Measurements from ENCODE around the gene TSPAN32. TPM values are rescaled to one million over a fixed set of nuclear protein-coding genes. Genes with fewer than 3 reads are reported as not detected.

TSPAN32 gene
- polyA plus RNA-seq, 1 donor: 77.1 TPM

DNA sequence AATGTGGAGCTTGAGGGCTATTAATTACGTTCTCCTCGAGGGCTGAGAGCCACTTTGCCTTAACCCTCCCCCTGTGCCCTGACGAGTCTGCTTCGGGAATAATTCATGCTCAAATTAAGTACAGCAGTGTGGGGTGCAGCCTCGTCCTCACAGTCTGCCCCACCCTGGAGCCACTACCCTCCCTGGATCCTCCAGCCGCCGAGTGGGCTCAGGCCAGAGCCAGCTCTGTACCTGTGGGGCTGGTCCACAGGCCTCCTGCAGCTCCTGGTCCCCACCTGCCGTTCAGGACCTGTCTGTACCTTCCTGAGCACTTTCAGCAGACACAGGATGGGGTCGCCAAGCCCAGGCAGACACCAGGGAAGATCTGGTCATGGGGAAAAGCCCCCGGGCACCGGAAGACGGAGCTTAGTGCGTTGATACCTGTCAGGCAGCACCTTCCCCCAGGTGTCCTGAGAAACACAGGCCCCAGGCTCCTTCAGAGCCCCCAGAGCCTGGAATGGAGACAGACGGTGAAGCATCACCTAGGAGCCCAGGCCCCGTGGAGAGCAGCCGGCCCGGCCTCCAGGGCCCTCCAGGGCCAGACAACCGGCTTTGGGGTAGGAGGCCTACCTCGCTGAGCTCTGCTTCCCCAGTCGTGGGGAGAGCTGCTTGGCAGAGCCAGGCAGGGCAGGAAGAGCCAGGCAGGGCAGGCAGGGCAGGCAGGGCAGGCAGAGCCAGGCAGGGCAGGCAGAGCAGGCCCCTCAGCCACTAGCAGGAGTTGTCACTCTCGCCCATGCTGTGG lies 9.7 kb downstream of the TSPAN32 start:
- Histone ChIP-seq H3K36me3 (ENCODE audit: control insufficient read depth, insufficient read depth, low read length) (no peaks in the 10 kb centered on the region), H3K4me1 (ENCODE audit: control insufficient read depth, insufficient read depth, low read length) (peaks cover 18% of the 10 kb centered on the region), H3K4me3 (ENCODE audit: low read length) (no peak overlapping the region), H3K27ac (ENCODE audit: low read length) (no peak overlapping the region), H3K27me3 (ENCODE audit: control insufficient read depth, insufficient read depth, low read length) (no peaks in the 10 kb centered on the region), H3K9me3 (ENCODE audit: control insufficient read depth, low read depth, low read length) (peaks cover 2% of the 10 kb centered on the region)
- 40% methylated on average over 1 of the region's 21 CpGs for WGBS (ENCODE audit: insufficient coverage, low lambda C conversion rate)
- DNase-seq: no peak

DNA sequence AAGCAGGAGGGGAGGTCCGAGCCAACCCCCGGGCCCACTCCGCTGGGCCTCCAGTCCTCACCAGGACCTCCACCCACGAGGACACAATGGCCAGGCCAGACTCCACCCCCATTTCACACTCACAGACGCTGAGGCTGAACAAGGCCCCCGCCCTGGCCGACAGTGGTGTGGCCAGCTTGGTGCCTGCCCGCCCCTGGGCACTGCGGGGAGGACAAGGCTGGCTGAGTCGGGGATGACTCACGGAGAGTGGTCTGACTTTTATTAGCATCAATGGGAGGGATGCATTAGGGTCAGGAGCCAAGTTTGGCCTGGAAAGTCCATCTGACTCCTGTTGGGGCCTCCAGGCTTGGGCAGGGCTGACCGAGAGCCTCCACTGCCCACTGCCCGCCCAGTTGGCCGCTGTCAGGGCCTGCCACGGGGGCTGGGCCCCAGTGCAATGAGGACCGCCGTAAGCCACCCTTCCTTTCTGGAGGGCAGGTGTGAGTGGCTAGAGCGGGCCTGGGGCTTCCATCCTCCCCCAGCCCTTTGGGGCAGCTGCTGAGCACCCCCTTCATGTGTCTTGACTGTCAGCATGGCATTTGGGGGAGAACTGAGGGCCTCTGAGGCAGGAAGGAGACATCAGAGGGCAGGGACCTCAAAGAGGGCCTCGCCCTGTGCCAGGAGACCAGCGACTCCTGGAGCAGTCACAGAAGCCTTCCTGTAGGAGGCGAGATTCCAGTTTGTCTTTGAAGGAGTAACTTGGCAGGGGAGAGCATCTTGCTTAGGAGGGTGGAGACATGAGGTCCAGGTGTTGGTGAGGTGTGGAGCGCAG lies 10.6 kb downstream of the TSPAN32 start:
- WGBS (ENCODE audit: insufficient coverage, low lambda C conversion rate): no CpG with 5 or more reads among the region's 22 CpGs
- H3K27ac ChIP-seq (ENCODE audit: low read length): no peak overlapping the region
- peaks cover 12% of the 10 kb centered on the region for H3K4me1 ChIP-seq (ENCODE audit: control insufficient read depth, insufficient read depth, low read length)

DNA sequence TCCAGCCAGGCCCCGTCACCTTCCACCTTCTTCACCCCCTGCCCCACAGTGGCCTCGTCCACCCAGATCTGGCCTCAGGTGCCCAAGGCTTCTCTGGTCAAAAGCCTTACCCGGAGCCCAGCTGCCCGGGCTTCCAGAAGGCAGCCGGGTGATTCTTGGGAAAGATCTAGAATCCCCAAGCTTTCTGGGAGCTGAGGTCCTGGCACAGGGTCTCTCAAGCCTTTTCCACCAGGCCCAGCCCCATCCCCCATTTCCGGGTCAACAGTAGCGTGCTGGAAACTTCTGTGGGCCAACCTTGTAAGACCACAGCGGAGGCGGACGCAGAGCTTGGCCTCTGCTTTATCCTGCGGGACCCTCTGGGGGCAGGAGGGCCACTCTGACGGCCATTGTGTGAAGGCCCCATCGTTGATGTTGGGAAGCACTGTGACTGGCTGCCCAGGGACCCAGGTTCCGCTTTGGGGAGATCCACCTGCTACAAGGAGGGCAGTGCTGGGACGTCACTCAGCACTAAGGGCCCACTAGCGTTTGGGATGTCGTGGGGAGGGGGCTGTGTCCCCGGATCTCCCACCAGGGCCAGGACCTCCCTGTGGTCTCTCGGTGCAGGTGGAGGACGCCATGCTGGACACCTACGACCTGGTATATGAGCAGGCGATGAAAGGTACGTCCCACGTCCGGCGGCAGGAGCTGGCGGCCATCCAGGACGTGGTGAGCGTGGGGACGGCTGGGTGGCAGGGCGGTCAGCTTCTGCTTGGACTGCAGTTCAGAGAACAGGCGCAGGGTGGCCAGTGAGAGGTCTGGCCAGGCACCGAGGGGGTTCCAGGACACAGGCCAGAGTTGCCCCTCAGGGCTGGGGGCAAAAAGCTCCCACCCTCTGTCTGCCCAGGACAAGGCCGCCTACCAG lies 11.5 kb downstream of the TSPAN32 start:
- H3K27me3 ChIP-seq (ENCODE audit: control insufficient read depth, insufficient read depth, low read length): no peaks in the 10 kb centered on the region
- H3K27ac ChIP-seq (ENCODE audit: low read length): no peak overlapping the region
- peaks cover 11% of the 10 kb centered on the region for H3K9me3 ChIP-seq (ENCODE audit: control insufficient read depth, low read depth, low read length)
- H3K36me3 ChIP-seq (ENCODE audit: control insufficient read depth, insufficient read depth, low read length): no peaks in the 10 kb centered on the region
- WGBS (ENCODE audit: insufficient coverage, low lambda C conversion rate): no CpG with 5 or more reads among the region's 34 CpGs
- H3K4me1 ChIP-seq (ENCODE audit: control insufficient read depth, insufficient read depth, low read length): peaks cover 10% of the 10 kb centered on the region
- DNase-seq: no peak
- H3K4me3 ChIP-seq (ENCODE audit: low read length): no peak overlapping the region

More for the DNA sequence above, 10.6 kb downstream of the TSPAN32 start:
- Histone ChIP-seq H3K9me3 (ENCODE audit: control insufficient read depth, low read depth, low read length) (peaks cover 7% of the 10 kb centered on the region), H3K36me3 (ENCODE audit: control insufficient read depth, insufficient read depth, low read length) (no peaks in the 10 kb centered on the region), H3K4me3 (ENCODE audit: low read length) (no peak overlapping the region), H3K27me3 (ENCODE audit: control insufficient read depth, insufficient read depth, low read length) (no peaks in the 10 kb centered on the region)
- DNase-seq: no peak

DNA sequence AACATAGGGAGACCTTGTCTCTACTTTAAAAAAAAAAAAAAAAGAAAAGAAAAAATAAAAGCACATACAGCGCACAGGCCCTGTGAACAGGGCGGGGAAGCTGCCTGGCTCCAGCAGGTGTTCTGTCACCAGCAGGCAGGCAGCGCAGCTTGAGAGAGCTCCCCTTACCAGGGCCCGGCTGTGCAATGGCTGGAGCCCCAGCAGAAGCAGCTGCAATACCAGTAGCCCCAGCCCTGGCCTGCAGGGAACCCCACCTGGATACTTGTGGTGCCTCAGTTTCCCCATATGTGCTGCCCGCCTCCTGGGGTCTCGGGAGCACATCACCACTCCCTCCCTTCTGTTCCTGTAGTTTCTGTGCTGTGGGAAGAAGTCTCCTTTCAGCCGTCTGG lies 12.3 kb downstream of the TSPAN32 start:
- Histone ChIP-seq H3K4me3 (ENCODE audit: low read length) (no peak overlapping the region), H3K27ac (ENCODE audit: low read length) (peak overlapping the region; percentile 52), H3K9me3 (ENCODE audit: control insufficient read depth, low read depth, low read length) (peaks cover 11% of the 10 kb centered on the region), H3K27me3 (ENCODE audit: control insufficient read depth, insufficient read depth, low read length) (no peaks in the 10 kb centered on the region), H3K4me1 (ENCODE audit: control insufficient read depth, insufficient read depth, low read length) (peaks cover 10% of the 10 kb centered on the region), H3K36me3 (ENCODE audit: control insufficient read depth, insufficient read depth, low read length) (no peaks in the 10 kb centered on the region)
- no CpG with 5 or more reads among the region's 7 CpGs for WGBS (ENCODE audit: insufficient coverage, low lambda C conversion rate)
- no peak for DNase-seq

DNA sequence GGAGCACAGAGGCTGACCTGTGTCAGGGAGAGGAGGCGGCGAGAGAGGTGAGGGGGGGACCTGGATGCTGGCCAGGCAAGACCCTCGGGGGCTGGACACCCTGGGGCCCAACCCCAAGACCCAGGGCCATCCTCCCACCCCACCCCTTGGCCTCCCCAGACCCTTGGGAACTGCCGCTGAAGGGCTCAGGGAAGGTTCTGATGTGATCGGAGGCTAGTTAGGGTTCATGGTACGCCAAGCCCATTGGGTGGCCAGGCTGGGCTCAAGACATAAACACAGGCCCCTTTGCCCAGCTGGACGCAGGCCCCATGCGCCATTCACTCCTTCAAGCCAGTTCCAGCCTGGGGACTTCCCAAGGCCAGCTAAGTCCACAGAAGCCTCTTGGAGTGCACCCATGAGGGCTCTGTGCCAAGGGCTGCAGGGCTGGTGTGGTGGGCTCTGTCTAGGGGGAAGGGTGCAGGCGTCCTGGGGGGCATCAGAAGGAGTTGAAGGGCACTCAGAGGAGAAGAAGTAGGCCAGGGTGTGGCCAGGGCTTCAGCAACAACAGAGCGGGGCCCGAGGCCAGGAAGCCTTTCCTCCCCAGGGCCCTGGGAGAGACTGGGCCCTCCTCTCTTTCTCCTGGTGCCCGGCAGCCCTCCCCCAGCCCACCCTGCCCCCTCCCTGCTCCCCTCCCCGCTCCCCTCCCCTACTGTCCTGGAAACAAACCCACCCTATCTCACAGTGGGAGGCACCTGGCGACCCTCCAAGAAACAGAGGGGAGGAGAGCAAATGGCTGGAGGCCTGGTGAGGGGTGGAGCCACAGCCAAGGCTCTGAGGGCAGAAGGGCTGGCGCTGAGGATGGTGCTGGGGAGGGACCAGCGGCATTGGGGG lies 12.9 kb downstream of the TSPAN32 start:
- H3K4me1 ChIP-seq (ENCODE audit: control insufficient read depth, insufficient read depth, low read length): peaks cover 10% of the 10 kb centered on the region
- no peaks in the 10 kb centered on the region for H3K27me3 ChIP-seq (ENCODE audit: control insufficient read depth, insufficient read depth, low read length)
- H3K4me3 ChIP-seq (ENCODE audit: low read length): no peak overlapping the region
- no peaks in the 10 kb centered on the region for H3K36me3 ChIP-seq (ENCODE audit: control insufficient read depth, insufficient read depth, low read length)
- H3K9me3 ChIP-seq (ENCODE audit: control insufficient read depth, low read depth, low read length): peaks cover 11% of the 10 kb centered on the region
- H3K27ac ChIP-seq (ENCODE audit: low read length): peak overlapping the region; percentile 52
- no CpG with 5 or more reads among the region's 16 CpGs for WGBS (ENCODE audit: insufficient coverage, low lambda C conversion rate)
- peak; percentile 66 to 70 for DNase-seq

DNA sequence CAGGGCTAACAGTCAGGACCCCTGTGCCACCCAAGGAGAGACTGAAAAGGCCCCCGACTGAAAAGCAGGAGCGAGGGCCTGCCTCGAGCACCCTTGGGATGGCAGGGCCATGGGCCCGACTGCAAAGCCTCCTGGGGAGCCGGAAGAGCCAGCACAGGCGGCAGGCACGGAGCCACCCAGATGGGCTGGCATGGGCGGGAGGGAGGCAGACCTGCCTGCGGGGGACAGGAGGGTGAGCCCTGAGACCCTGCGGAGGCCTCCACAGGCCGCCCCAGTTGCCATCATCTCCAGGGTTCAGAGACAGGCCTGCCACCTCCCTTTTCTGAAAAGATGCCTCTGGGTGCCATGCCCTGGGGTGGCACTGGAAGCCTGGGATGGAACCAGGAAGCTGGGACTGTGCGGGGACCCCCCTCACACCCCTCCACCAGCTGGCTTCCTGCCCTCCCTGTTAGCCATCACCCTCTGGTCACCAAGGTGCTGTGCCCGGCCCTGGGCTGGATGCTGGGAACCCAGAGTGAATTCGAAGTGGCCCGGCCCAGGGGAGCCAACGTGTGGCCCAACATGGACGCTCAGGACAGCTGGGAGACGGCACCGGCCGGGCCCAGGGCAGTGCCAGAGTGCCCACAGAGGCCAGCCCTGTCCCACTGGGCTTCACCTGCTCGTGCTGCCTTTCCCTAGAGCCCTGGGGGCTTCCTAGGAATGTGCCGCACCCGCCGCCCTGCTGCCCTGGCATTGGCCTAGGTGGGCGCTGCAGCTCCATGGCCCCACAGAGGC lies 13.8 kb downstream of the TSPAN32 start:
- no peak for DNase-seq

DNA sequence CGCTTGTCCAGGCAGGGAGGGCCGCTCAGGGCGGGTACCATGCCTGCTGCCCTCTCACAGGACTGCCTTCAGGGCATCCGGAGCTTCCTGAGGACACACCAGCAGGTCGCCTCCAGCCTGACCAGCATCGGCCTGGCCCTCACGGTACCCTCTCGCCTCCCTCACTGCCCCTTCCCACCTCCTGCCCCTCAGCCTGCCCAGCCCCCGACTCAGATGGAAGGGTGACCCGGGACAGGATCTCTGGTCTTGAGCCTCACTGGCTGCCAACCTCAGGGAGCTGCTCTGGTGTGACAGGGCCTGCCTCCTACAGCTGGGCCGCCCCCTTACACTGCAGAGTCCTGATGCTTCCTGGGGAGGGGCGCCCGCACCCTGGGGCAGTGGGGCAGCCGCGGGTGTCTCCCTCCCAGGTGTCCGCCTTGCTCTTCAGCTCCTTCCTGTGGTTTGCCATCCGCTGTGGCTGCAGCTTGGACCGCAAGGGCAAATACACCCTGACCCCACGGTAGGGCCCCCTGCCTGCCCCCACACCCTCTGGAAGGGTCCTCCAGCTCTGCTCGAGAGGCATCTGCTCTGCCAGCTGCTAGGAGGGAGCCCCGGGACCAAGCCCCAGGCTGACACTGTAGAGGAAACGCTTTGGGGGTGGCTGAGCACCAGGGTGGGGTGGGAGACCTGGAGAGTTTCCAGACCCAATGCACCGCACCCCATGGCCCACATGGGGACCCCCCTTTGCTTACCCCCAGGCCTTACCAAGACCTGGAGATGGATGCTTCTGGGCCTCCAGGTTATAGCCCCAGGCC lies 14.6 kb downstream of the TSPAN32 start:
- no CpG with 5 or more reads among the region's 23 CpGs for WGBS (ENCODE audit: insufficient coverage, low lambda C conversion rate)
- H3K9me3 ChIP-seq (ENCODE audit: control insufficient read depth, low read depth, low read length): peaks cover 11% of the 10 kb centered on the region
- no peak for DNase-seq

More for the DNA sequence above, 13.8 kb downstream of the TSPAN32 start:
- H3K27ac ChIP-seq (ENCODE audit: low read length): peak overlapping the region; percentile 5
- H3K9me3 ChIP-seq (ENCODE audit: control insufficient read depth, low read depth, low read length): peaks cover 11% of the 10 kb centered on the region
- H3K4me1 ChIP-seq (ENCODE audit: control insufficient read depth, insufficient read depth, low read length): peaks cover 10% of the 10 kb centered on the region
- H3K36me3 ChIP-seq (ENCODE audit: control insufficient read depth, insufficient read depth, low read length): no peaks in the 10 kb centered on the region
- WGBS (ENCODE audit: insufficient coverage, low lambda C conversion rate): no CpG with 5 or more reads among the region's 25 CpGs
- no peak overlapping the region for H3K4me3 ChIP-seq (ENCODE audit: low read length)
- no peaks in the 10 kb centered on the region for H3K27me3 ChIP-seq (ENCODE audit: control insufficient read depth, insufficient read depth, low read length)

DNA sequence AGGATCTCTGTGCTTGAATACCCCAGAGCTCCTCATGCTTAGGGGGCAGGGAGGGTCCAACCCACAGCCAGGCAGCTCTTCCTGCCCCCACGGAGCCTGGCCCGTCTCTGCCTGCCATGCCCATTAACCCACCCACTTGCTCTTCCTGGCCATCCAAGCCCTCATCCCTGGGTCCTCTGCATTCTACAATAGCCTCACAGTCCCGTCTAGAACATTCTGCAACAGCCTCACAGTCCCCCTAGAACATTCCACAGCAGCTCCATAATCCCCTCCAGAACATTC lies 15.1 kb downstream of the TSPAN32 start:
- Histone ChIP-seq H3K27me3 (ENCODE audit: control insufficient read depth, insufficient read depth, low read length) (no peaks in the 10 kb centered on the region), H3K4me3 (ENCODE audit: low read length) (no peak overlapping the region), H3K4me1 (ENCODE audit: control insufficient read depth, insufficient read depth, low read length) (peaks cover 10% of the 10 kb centered on the region), H3K27ac (ENCODE audit: low read length) (no peak overlapping the region), H3K36me3 (ENCODE audit: control insufficient read depth, insufficient read depth, low read length) (no peaks in the 10 kb centered on the region), H3K9me3 (ENCODE audit: control insufficient read depth, low read depth, low read length) (peaks cover 11% of the 10 kb centered on the region)
- no CpG with 5 or more reads among the region's 3 CpGs for WGBS (ENCODE audit: insufficient coverage, low lambda C conversion rate)
- DNase-seq: no peak

More for the DNA sequence above, 14.6 kb downstream of the TSPAN32 start:
- Histone ChIP-seq H3K4me3 (ENCODE audit: low read length) (no peak overlapping the region), H3K4me1 (ENCODE audit: control insufficient read depth, insufficient read depth, low read length) (peaks cover 10% of the 10 kb centered on the region), H3K27ac (ENCODE audit: low read length) (no peak overlapping the region), H3K36me3 (ENCODE audit: control insufficient read depth, insufficient read depth, low read length) (no peaks in the 10 kb centered on the region), H3K27me3 (ENCODE audit: control insufficient read depth, insufficient read depth, low read length) (no peaks in the 10 kb centered on the region)

All from large intestine (tissue), 3 donors.